Stimulated activated CD4-positive, alpha-beta T cell treated with anti-CD3 and anti-CD28 coated beads, Interleukin-12 subunit alpha, Interleukin-12 subunit beta, amount 100 ng/mL, for 24 hours (primary cell): ENCODE data around the gene ANK3.

Experiments used
- DNase-seq, 2 experiments: peaks; one replicate each; pipeline ENCODE4 v3.0.0-alpha.2; 2020; ENCODE audit warnings: low read depth in 2 of 2

Gene ANK3

DNA sequence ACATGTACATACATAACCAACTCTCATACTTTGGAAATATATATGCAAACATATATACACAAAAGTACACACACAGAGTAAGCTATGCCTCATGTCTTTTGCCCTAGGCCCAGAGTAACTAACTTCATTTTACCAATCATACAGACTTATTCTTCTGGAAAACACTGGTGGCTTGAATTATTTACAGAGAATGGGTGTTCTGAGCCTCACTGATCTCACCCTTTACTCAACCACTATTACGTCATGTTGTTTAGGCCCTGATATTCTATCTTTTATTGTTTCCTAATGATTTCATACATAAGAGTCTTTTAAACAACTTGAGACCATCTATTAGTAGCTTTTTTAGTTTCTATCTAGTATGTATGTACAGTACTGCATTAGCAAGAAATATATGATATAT is 43.0 kb downstream of the ANK3 start:
- no peak for DNase-seq

- no peak for DNase-seq
Observed at GRCh38 chr10:60343254-60343653, 46.4 kb downstream of the ANK3 start.

DNA sequence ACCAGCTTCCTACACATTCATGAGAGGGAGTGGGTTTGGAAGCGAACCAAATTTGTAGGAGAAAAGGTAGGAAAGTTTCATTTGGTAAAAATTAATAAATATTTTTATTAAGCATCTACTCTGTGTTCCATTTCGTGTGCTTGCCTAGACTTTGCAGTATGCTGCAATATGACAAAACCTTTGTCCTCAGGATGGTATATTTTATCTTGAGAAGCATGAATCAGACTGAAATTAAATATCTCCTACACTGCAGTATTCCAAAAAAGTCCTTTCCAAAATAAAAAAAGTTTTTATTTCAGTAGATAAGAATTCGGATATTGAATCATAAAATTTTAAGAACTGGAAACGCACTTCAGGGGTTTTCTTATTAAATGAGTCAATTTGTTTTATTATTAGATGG is 47.7 kb downstream of the ANK3 start:
- no peak for DNase-seq

- DNase-seq, result no peak
Observed at GRCh38 chr10:60340973-60341372, 48.7 kb downstream of the ANK3 start.

DNA sequence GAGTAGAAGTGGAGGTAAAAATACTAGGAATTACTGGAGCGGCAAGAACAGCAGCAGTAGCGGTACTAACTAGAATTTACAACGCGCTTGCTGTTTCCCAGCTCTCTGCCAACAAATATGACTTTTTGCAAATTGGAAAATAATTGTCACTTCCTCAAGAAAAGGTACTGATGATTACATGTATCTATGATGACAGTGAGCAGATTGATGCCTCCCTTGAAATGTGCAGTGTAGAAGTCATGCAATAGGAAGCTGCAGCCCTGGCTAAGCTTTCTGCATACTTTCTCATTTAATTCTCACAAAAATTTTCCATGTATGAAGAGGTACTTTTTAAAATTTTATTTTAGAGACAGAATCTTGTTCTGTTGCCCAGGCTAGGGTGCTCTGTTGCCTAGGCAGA is 49.9 kb downstream of the ANK3 start:
- DNase-seq, result no peak

DNA sequence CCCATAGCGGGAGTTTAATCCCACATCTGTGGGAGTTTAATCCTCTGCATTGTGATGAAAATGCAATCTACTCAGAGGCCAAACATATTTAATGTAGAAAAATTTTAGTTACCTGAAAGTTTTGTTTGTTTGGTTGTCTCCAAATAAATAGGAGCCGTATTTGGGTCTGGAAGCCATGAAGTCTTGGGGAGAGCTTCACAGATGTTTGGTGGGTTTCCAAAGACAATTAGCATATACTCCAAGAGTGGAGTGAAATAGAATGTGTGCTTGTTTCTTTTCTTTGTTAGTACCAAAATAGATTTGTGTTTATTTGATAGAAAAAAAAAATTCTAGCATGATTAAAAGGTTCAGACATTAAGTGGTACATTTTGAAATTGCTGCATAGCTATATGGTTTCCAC is 50.9 kb downstream of the ANK3 start:
- no peak for DNase-seq

DNA sequence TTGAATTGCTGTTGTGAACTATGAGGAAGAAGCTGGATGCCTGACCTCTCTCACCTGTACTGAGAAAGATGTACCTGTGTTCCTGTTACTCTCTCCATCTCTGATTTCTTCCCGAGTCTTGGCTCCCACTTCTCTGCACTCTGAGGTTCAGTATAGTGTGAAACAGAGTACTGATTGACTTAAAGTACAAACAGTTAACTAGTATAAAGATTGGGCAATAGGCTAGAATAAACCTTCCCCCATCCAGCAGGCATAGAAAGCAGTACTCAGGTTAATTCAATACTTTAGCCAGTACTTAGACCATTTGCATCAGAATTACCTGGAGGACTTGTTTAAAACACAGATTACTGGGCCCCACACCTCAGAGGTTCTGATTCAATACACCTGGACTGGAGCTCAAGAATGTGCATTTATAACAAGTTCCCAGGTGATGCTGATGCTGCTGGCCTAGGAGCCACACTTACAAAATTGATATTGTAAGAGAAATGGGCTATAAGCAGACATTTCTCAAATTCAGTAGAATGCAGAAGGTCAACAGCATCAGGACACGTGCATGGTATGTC is 51.6 kb downstream of the ANK3 start:
- no peak for DNase-seq

- no peak for DNase-seq
Observed at GRCh38 chr10:60336901-60337630, 52.6 kb downstream of the ANK3 start.

DNA sequence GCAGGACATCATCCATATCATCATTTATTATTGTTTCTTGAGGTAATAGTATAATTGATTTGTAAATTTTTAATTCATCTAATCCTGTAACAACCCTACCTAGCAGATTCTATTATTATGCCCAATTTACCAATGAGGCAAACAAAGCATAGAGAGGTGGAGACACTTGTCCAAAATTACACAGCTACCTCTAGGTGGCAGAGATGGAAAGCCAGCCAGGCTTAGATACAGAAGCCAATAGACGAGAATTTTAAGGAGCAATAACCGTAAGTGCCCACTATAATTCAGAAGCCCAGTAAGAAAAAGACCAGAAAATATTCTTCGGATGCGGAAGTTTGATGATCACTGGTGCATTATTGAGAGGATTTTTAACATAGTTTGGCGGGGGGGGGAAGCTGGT is 54.0 kb downstream of the ANK3 start:
- DNase-seq, result no peak

DNA sequence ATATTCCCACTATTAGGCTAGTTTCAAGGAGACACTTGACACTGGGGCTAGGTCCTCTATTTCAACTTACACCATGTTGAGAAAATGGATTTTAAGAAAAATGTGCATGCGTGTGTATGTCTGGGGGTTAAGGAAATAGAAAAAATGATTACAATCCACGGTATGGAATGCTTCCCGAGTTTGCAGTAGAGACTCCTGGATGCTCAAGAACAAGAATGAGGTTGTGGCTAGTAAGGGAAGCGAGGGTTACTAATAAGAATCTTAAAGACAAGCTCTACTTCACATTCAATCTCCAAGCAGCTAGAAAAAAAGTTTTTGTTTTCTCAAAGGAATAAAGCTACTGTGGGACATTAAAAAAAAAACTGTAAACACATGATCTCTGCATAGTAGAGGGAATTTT is 54.7 kb downstream of the ANK3 start:
- no peak for DNase-seq

- no peak for DNase-seq
Observed at GRCh38 chr10:60332371-60332770, 57.3 kb downstream of the ANK3 start.

DNA sequence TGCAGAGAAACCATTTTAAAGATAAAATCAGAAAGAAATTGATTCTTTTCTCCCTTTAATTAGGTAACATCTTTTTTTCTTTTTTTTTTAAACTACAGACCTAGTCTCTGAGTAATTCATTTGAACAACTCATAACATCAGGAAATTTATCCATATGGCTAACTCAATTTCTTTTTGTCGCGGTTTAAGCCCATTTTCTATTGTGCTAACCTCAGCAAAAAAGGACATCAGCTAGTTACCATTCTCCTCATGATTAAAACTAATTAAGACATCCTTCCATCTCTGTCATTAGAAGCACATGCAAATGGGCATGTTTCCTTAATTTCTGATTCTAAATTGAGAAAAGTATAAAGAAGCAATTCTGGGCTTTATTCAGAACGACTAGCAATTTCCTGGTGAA is 57.8 kb downstream of the ANK3 start:
- DNase-seq, result no peak

GRCh38 chr10:60323162-60323561 is 66.5 kb downstream of the ANK3 start:
- no peak for DNase-seq

- DNase-seq, result no peak
Observed at GRCh38 chr10:60320666-60321065, 69.0 kb downstream of the ANK3 start.

- DNase-seq, result no peak
Observed at GRCh38 chr10:60316029-60316428, 73.6 kb downstream of the ANK3 start.

GRCh38 chr10:60315311-60315710 is 74.4 kb downstream of the ANK3 start:
- no peak for DNase-seq

DNA sequence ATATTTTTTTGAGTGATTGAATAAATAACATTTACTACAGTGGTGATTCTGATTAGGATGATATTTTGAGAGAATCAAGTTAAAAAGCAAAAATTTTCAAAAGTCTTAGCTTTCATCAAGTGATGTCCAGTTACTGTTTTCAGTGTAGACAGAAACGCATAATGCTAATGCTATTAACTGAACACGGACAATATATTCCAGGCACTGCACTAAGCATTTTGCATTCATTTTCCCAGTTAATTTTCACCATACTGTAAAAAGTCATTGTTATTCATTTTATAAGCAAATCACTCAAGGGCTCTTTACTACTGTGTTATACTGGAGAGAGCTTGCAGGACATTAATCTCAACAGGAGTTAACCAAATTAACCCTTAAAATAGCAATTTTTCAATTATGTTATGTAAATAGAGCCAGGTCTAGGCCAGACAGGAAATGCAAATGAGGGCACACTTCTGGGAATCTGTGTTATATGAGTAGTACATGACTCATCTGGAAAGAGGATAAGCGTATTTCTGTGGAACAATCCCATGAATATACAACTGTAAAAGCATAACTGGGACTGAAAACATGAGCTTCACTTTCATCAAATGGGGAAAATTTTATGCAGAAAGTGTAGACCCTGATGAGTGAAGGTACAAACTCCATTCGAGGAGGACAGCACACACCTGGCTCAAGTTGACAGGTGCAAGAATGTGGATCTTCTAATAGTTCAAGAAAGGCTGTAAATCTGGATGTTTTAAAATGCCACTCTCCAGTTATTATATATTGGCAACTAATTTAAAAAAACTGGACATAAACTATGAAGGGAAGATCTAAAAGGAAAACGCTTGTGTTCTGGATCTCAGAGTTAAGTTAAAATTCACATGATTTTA is 75.4 kb downstream of the ANK3 start:
- no peak for DNase-seq

DNA sequence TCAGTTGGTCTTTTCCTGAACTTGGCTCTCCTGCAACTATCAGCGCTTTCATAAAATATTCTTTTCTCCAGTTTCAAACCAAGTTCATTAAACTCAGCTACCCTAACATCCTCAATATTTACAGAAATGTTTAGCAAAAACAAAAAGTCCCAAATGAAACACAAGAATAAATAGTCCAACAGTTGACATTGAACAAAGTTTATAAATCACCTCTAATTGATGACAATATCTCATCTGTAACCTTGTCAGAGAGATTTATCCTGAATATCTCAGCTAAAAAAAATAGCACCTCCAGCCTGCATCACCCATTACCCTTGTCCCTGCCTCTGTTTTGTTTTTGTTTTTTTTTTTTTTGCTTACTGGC is 76.1 kb downstream of the ANK3 start:
- DNase-seq, result no peak

DNA sequence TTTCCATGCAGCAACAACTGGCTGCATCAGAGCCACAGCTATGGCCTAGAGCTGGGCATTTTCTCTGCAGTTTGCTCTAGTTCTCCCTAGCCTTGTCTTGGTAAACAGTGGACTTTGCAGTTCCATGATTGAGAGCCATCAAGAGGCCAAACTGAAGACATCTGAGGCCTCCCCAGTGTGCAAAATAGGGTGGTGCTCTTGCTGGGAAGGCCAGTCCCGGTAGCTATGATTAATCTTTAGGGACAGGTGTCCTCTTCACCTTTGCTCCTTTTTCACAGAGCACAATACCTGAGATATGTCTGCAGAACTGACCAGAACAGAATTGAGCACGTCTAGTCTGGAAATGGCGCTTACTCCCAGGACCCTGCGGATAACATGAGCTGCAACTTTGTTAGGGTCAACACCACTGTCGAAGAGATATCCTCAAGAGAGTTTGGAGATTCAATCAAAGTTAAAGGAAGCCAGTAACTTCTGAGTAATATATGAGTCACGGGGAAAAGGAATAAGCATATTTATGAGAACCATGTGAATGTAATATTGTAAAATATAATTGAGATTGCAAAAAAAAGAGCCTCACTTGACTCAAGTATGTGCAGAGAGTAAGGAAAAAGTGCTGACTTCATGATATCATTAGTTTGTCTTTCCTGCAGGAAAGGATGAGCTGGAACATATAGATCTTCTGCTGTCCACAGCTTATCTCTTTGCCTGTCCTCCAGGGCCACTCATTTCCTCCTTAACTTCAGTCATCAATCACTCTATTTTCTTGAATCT is 76.7 kb downstream of the ANK3 start:
- DNase-seq, result no peak

- no peak for DNase-seq
Observed at GRCh38 chr10:60311821-60312220, 77.9 kb downstream of the ANK3 start.

DNA sequence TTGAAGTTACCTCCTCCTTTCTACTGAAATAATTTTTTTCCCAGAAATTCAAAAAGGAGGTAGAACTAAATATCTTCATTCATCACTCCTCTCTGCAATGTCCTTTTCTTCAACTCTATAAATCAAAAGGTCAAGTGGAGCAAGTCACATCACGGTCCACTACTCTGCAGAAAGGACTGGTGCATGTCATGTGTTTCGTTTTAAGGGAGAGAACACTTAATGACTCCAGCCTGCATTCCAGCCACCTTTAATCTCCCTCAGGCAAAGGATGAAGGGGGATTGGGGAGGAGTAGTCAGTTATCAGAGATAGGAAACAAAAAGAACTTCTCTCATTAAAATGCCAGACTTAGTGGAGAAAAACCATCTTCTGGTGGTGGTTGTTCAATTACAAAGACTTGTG is 78.9 kb downstream of the ANK3 start:
- no peak for DNase-seq

- no peak for DNase-seq
Observed at GRCh38 chr10:60309891-60310290, 79.8 kb downstream of the ANK3 start.
